Kidney (tissue), 14 donors: ENCODE measurements around the gene ROR2. TPM values are rescaled to one million over a fixed set of nuclear protein-coding genes. Genes with fewer than 3 reads are reported as not detected.

Source experiments
- DNase-seq, 5 donors: peaks; one replicate each; pipeline ENCODE4 v3.0.0-alpha.2; 2013 to 2020
- FAIRE-seq: peaks from 2 replicates; lab custom pipeline; 2012; peaks lifted over from hg19 to GRCh38; lab: Jason Lieb, UNC
- H3K27ac ChIP-seq, 2 donors: one replicate each; pipeline ENCODE4 v1.7.0; 2013; ENCODE audit warnings: low read depth in 2 of 2, low read length in 2 of 2, inconsistent platforms in 1 of 2
- H3K27me3 ChIP-seq: one replicate; pipeline ENCODE4 v1.7.1; 2013; ENCODE audit warnings: low read length, inconsistent platforms; ENCODE audit not compliant: control insufficient read depth, insufficient read depth
- H3K36me3 ChIP-seq, 3 donors: one replicate each; pipeline versions ENCODE4 v1.7.0 to v1.7.1; 2013; ENCODE audit warnings: low read length in 3 of 3, control low read depth in 1 of 3, inconsistent platforms in 1 of 3; ENCODE audit not compliant: insufficient read depth in 3 of 3, control insufficient read depth in 2 of 3
- H3K4me1 ChIP-seq, 3 donors: one replicate each; pipeline versions ENCODE4 v1.7.0 to v1.7.1; 2013; ENCODE audit warnings: low read length in 3 of 3, inconsistent platforms in 1 of 3, low read depth in 1 of 3; ENCODE audit not compliant: control insufficient read depth in 2 of 3, insufficient read depth in 2 of 3
- H3K4me3 ChIP-seq, 3 donors: one replicate each; pipeline versions ENCODE4 v1.7.0 to v1.8.1; 2013; ENCODE audit warnings: low read length in 3 of 3, control low read depth in 1 of 3, inconsistent platforms in 1 of 3
- H3K9ac ChIP-seq, 3 donors: one replicate each; pipeline versions ENCODE4 v1.7.0 to v1.7.1; 2013; ENCODE audit warnings: low read length in 3 of 3, control low read depth in 1 of 3, inconsistent platforms in 1 of 3
- H3K9me3 ChIP-seq, 3 donors: one replicate each; pipeline versions ENCODE4 v1.7.0 to v1.7.1; 2013; ENCODE audit warnings: low read length in 3 of 3, control low read depth in 1 of 3, inconsistent platforms in 1 of 3; ENCODE audit not compliant: control insufficient read depth in 2 of 3, insufficient read depth in 1 of 3
- CTCF ChIP-seq: IDR thresholded peaks from 3 replicates; pipeline ENCODE4 v1.5.1; 2012; ENCODE audit warnings: mild to moderate bottlenecking, moderate library complexity, borderline replicate concordance; ENCODE audit not compliant: insufficient read depth; ENCODE audit errors: extremely low read depth
- intact Hi-C: fragments of 100-400 bp; cut with DNase I; formaldehyde crosslinking; loops from one replicate; pipeline ENCODE4 v1.11.1; 2022
- polyA plus RNA-seq: library from polyadenylated mRNA; stranded (reverse); fragments of 350-450 nt; fragmentation: Illumina TruSeq; extraction: RNeasy Lipid Tissue Mini Kit (QIAGEN cat#74804); gene quantifications from one replicate; pipeline ENCODE4 v1.2.3, GENCODE V29; 2014; ENCODE audit warnings: low read depth, low replicate concordance; ENCODE audit not compliant: insufficient read depth
- total RNA-seq: library from RNA; stranded (reverse); fragmentation: NEBNext Ultra II Directional; extraction: Animal tissue kit (Norgen Biotek cat#: 25700); gene quantifications from one replicate; pipeline ENCODE4 v1.2.1, GENCODE V29; 2021
- donor health status: control.
- donor health status: control.
- donor health status: control.
- donor health status: control.
- donor health status: control.
- donor health status: DM: yes; HTN: yes; CAD: no.
- donor health status: Normal renal cell carcinoma (clear cell type).

ROR2 gene
- total and polyA plus RNA-seq, 2 donors from 2014 or later: 1.5 to 5.7 TPM

- no peak for TF ChIP-seq CTCF
- H3K36me3 ChIP-seq: no peaks in the 10 kb centered on the region
- peaks cover 0 to 3% (median 0%) of the 10 kb centered on the region in 3 donors for H3K4me1 ChIP-seq
- intact Hi-C loops: no loop called here
- no peak for FAIRE-seq
- DNase-seq: no peak
- H3K4me3 ChIP-seq: no peak overlapping the region
- H3K27ac ChIP-seq: no peak overlapping the region
- H3K9me3 ChIP-seq: no peaks in the 10 kb centered on the region
- H3K27me3 ChIP-seq: no peaks in the 10 kb centered on the region
- H3K9ac ChIP-seq: no peak overlapping the region
Measured at GRCh38 chr9:91770229-91770628, 179.8 kb downstream of the ROR2 start.

- no peak for TF ChIP-seq CTCF
- Histone ChIP-seq H3K36me3 (no peaks in the 10 kb centered on the region), H3K27me3 (no peaks in the 10 kb centered on the region), H3K4me1 (peaks cover 0 to 3% (median 0%) of the 10 kb centered on the region in 3 donors), H3K4me3 (no peak overlapping the region), H3K27ac (no peak overlapping the region), H3K9me3 (peaks cover 0 to 3% (median 0%) of the 10 kb centered on the region in 3 donors), H3K9ac (no peak overlapping the region)
- FAIRE-seq (no peak), DNase-seq (no peak)
- intact Hi-C loops: no loop called here
Measured at GRCh38 chr9:91768977-91769916, 180.8 kb downstream of the ROR2 start.

GRCh38 chr9:91768507-91768906 lies 181.5 kb downstream of the ROR2 start:
- TF ChIP-seq CTCF: no peak
- FAIRE-seq: no peak
- no peak overlapping the region for H3K27ac ChIP-seq

More at GRCh38 chr9:91768507-91768906, 181.5 kb downstream of the ROR2 start:
- no peak overlapping the region for H3K9ac ChIP-seq
- no peak overlapping the region for H3K4me3 ChIP-seq
- H3K27me3 ChIP-seq: no peaks in the 10 kb centered on the region
- no peak for DNase-seq
- no peaks in the 10 kb centered on the region for H3K36me3 ChIP-seq
- intact Hi-C loops: no loop called here
- H3K9me3 ChIP-seq: peaks cover 0 to 3% (median 0%) of the 10 kb centered on the region in 3 donors
- peaks cover 0 to 3% (median 0%) of the 10 kb centered on the region in 3 donors for H3K4me1 ChIP-seq
